A549 (cell line): ENCODE measurements around the gene MYLIP.

Experiments
- CTCF ChIP-seq: fragments of >200 bp; sonication (Bioruptor Twin); formaldehyde crosslinking; IDR thresholded peaks from 3 replicates; pipeline ENCODE4 v1.5.1; 2016
- ELK1 ChIP-seq: fragments of 150-350 bp; IDR thresholded peaks from 2 replicates; pipeline ENCODE4 v1.6.1; 2014; ENCODE audit warnings: low read depth, mild to moderate bottlenecking, low read length
- JUNB ChIP-seq: fragments of >200 bp; sonication (Bioruptor Twin); formaldehyde crosslinking; IDR thresholded peaks from 2 replicates; pipeline ENCODE4 v1.6.1; 2016
- POLR2A ChIP-seq: IDR thresholded peaks from 2 replicates; pipeline ENCODE4 v1.6.1; 2012; ENCODE audit warnings: mild to moderate bottlenecking, low read length
- RAD21 ChIP-seq, 2 experiments: fragments of >200 bp in 1 of 2; sonication (Bioruptor Twin) in 1 of 2; formaldehyde crosslinking in 1 of 2; IDR thresholded peaks in 1 of 2; conservative IDR thresholded peaks in 1 of 2; 2 replicates in 1 of 2; 3 replicates in 1 of 2; pipeline ENCODE4 v1.6.1; 2012 to 2018; ENCODE audit warnings: inconsistent platforms in 1 of 2
- REST ChIP-seq: fragments of 200-600 bp; sonication (generic); IDR thresholded peaks from 2 replicates; pipeline ENCODE4 v1.6.1; 2016; ENCODE audit warnings: antibody characterized with exemption, mild to moderate bottlenecking, moderate library complexity

- no peak for TF ChIP-seq POLR2A
- TF ChIP-seq CTCF: no peak
- no peak for TF ChIP-seq ELK1
- no peak for TF ChIP-seq RAD21 (conservative IDR thresholded peaks at IDR 0.05 in 1 of 2, IDR thresholded peaks at IDR 0.05 in 1 of 2)
- no peak for TF ChIP-seq REST
- no peak for TF ChIP-seq JUNB
Measured at GRCh38 chr6:16180696-16181438, 52.0 kb downstream of the MYLIP start.
